T1000 (cell line): ENCODE data around the gene ROR1.
A peak's percentile ranks its signal among the peaks of the same experiment; 100 is the strongest.

ENCODE experiments used
- DNase-seq: peaks from one replicate; lab custom pipeline; 2025; ENCODE audit warnings: mixed read lengths; lab: John Stamatoyannopoulos, UW

The ROR1 gene

GRCh38 chr1:63773815-63774616 lies at the start of gene ROR1:
Gene ROR1, plus strand, starts transcription at chr1:63774017.
- peak; percentile 82 for DNase-seq

GRCh38 chr1:63724375-63724899 lies 49.4 kb upstream of the ROR1 start:
- DNase-seq: no peak

- no peak for DNase-seq
Observed at GRCh38 chr1:63728611-63729226, 45.1 kb upstream of the ROR1 start.

GRCh38 chr1:63729227-63729620 lies 44.6 kb upstream of the ROR1 start:
- no peak for DNase-seq

- DNase-seq: no peak
Observed at GRCh38 chr1:63730211-63730610, 43.6 kb upstream of the ROR1 start.

- DNase-seq: peak; percentile 88
Observed at GRCh38 chr1:63731117-63732043, 42.4 kb upstream of the ROR1 start.

GRCh38 chr1:63732666-63733065 lies 41.2 kb upstream of the ROR1 start:
- no peak for DNase-seq

- DNase-seq: no peak
Observed at GRCh38 chr1:63738772-63739171, 35.0 kb upstream of the ROR1 start.

- no peak for DNase-seq
Observed at GRCh38 chr1:63739452-63739851, 34.4 kb upstream of the ROR1 start.

GRCh38 chr1:63740432-63740831 lies 33.4 kb upstream of the ROR1 start:
- DNase-seq: no peak

GRCh38 chr1:63742526-63742925 lies 31.3 kb upstream of the ROR1 start:
- DNase-seq: no peak

GRCh38 chr1:63743781-63744180 lies 30.0 kb upstream of the ROR1 start:
- DNase-seq: no peak

- peak; percentile 69 for DNase-seq
Observed at GRCh38 chr1:63746129-63746864, 27.5 kb upstream of the ROR1 start.

GRCh38 chr1:63747445-63747844 lies 26.4 kb upstream of the ROR1 start:
- DNase-seq: no peak

- DNase-seq: no peak
Observed at GRCh38 chr1:63748046-63748580, 25.7 kb upstream of the ROR1 start.

- DNase-seq: no peak
Observed at GRCh38 chr1:63748641-63749040, 25.2 kb upstream of the ROR1 start.

GRCh38 chr1:63750721-63751120 lies 23.1 kb upstream of the ROR1 start:
- no peak for DNase-seq

- DNase-seq: no peak
Observed at GRCh38 chr1:63752176-63752575, 21.6 kb upstream of the ROR1 start.

- DNase-seq: no peak
Observed at GRCh38 chr1:63753591-63753990, 20.2 kb upstream of the ROR1 start.

- no peak for DNase-seq
Observed at GRCh38 chr1:63756839-63757238, 17.0 kb upstream of the ROR1 start.

GRCh38 chr1:63757334-63757733 lies 16.5 kb upstream of the ROR1 start:
- no peak for DNase-seq
